Measurements from ENCODE around the gene P2RX4. TPM values are rescaled to one million over a fixed set of nuclear protein-coding genes. Genes with fewer than 3 reads are reported as not detected.

Gene P2RX4
- total RNA-seq, 1 donor from 2014 or later = 17.0 TPM

DNA sequence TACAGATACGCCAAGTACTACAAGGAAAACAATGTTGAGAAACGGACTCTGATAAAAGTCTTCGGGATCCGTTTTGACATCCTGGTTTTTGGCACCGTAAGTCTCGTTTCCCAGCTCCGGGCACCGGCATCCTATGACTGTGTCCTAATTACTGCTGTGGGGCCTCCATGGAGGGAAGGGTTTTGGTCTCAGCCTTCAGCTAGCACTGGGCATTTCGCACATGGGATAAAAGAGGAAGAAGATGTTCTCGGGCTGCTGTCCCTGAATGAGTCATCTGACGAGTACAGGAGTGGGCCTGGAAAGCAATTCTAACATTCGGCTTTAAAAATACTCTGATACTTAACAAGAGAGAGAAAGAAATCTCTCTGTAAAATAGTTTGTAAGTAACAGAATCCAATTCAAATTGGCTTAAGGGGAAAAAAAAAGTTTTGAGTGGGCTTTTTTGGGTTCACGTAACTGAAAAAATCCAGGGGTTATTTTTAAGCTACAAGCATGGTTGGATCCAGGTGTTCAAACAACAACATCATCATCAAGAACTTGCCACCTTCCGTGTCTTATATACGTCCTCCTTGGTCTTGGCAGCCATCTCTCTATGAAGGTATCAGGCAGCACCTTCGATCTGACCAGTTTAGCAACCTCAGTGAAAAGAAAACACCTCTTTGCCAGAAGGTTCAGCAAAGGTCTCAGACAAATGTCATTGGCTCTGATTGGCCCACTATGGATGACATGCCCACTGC lies 34.4 kb upstream of the P2RX4 start:
- peaks cover 5% of the 10 kb centered on the region for H3K4me1 Mint-ChIP-seq (ENCODE audit: unreplicated experiment)
- no peaks in the 10 kb centered on the region for H3K9me3 Mint-ChIP-seq
- no peaks in the 10 kb centered on the region for H3K36me3 Mint-ChIP-seq
- H3K27me3 Mint-ChIP-seq = no peaks in the 10 kb centered on the region
- TF ChIP-seq, protein P1, sequence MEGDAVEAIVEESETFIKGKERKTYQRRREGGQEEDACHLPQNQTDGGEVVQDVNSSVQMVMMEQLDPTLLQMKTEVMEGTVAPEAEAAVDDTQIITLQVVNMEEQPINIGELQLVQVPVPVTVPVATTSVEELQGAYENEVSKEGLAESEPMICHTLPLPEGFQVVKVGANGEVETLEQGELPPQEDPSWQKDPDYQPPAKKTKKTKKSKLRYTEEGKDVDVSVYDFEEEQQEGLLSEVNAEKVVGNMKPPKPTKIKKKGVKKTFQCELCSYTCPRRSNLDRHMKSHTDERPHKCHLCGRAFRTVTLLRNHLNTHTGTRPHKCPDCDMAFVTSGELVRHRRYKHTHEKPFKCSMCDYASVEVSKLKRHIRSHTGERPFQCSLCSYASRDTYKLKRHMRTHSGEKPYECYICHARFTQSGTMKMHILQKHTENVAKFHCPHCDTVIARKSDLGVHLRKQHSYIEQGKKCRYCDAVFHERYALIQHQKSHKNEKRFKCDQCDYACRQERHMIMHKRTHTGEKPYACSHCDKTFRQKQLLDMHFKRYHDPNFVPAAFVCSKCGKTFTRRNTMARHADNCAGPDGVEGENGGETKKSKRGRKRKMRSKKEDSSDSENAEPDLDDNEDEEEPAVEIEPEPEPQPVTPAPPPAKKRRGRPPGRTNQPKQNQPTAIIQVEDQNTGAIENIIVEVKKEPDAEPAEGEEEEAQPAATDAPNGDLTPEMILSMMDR (conservative IDR thresholded peaks at IDR 0.05) = no peak
- no peak overlapping the region for H3K4me3 Mint-ChIP-seq
- DNase-seq (ENCODE audit: extremely low spot score, unreplicated experiment) = no peak
- H3K27ac Mint-ChIP-seq = no peak overlapping the region

DNA sequence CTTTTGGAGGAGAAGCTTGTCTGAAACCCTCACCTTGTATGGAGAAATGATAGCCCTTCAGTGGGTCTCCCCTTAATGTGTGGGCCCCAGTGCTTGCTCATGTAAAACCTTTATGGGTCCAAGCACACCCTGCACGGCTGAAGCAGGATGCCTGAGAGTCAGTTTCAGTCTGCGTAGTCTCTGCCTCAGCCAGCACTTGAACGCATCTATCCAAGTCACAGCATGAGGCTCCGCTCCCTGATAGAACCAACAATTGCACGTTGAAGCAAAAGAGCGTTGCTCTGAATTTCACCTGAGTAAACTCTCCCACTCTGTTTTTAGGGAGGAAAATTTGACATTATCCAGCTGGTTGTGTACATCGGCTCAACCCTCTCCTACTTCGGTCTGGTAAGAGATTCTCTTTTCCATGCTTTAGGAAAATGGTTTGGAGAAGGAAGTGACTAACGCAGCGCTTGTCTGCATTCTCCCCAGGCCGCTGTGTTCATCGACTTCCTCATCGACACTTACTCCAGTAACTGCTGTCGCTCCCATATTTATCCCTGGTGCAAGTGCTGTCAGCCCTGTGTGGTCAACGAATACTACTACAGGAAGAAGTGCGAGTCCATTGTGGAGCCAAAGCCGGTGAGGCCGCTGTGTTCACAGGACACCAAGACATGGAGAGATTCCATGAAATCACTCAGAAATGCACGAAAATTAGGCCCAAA lies 33.0 kb upstream of the P2RX4 start:
- Mint-ChIP-seq H3K36me3 (no peaks in the 10 kb centered on the region), H3K4me3 (no peak overlapping the region), H3K4me1 (ENCODE audit: unreplicated experiment) (no peaks in the 10 kb centered on the region), H3K27ac (no peak overlapping the region), H3K27me3 (no peaks in the 10 kb centered on the region), H3K9me3 (no peaks in the 10 kb centered on the region)
- no peak for DNase-seq (ENCODE audit: extremely low spot score, unreplicated experiment)
- TF ChIP-seq, protein P1 (conservative IDR thresholded peaks at IDR 0.05) = no peak

DNA sequence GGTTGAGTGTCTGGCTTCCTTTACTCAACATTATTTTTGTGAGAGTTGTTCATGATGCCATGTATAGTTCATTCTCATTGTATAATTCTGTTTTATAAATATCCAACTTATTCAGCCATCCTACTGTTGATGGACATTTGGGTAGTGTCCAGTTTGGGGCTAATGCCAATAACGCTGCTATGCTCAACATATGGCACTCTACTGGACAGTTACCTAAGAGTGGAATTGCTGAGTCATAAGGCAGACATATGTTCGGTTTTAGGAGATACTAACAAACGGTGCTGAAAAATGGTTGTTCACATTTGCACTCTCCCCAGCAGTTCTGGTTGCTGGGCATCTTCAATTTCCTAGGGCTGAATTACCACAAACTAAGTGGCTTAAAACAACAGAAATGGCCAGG lies 28.7 kb upstream of the P2RX4 start:
- Mint-ChIP-seq H3K9me3 (no peaks in the 10 kb centered on the region), H3K36me3 (no peaks in the 10 kb centered on the region), H3K27ac (no peak overlapping the region), H3K4me1 (ENCODE audit: unreplicated experiment) (no peaks in the 10 kb centered on the region), H3K4me3 (no peak overlapping the region), H3K27me3 (no peaks in the 10 kb centered on the region)
- TF ChIP-seq, protein P1 (conservative IDR thresholded peaks at IDR 0.05) = no peak
- DNase-seq (ENCODE audit: extremely low spot score, unreplicated experiment) = no peak

DNA sequence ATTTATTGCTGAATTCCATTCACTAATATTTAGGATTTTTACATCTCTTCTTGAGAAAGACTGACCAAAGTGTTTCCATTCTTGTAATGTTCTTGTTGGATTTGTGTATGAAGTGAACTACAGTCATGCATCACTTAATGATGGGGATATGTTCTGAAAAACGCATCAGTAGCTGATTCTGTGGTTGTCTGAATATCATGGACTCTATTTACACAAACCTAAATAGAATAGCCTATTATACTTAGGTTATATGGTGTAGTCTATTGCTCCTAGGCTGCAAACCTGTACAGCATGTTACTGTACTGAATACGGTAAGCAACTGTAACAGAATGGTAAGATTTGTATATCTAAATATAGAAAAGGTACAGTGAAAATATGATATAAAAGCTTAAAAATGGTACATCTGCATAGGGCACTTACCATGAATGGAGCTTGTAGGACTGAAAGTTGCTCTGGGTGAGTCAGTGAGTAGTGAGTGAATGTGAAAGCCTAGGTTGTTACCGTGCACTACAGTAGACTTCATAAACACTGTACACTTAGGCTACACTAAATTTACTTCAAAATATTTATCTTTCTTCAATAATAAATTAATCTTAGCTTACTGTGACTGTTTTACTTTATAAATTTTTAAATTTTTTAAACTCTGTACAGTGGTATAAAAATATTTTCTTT lies 27.6 kb upstream of the P2RX4 start:
- Mint-ChIP-seq H3K9me3 (no peaks in the 10 kb centered on the region), H3K27ac (no peak overlapping the region), H3K4me3 (no peak overlapping the region), H3K36me3 (no peaks in the 10 kb centered on the region), H3K4me1 (ENCODE audit: unreplicated experiment) (no peaks in the 10 kb centered on the region), H3K27me3 (no peaks in the 10 kb centered on the region)
- TF ChIP-seq, protein P1 (conservative IDR thresholded peaks at IDR 0.05) = no peak
- DNase-seq (ENCODE audit: extremely low spot score, unreplicated experiment) = no peak

DNA sequence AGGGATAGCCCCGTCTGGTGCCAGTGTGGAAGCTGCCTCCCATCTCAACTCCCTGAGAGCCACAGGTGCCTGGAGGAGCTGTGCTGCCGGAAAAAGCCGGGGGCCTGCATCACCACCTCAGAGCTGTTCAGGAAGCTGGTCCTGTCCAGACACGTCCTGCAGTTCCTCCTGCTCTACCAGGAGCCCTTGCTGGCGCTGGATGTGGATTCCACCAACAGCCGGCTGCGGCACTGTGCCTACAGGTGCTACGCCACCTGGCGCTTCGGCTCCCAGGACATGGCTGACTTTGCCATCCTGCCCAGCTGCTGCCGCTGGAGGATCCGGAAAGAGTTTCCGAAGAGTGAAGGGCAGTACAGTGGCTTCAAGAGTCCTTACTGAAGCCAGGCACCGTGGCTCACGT lies 25.5 kb upstream of the P2RX4 start:
- no peak for DNase-seq (ENCODE audit: extremely low spot score, unreplicated experiment)
- H3K4me1 Mint-ChIP-seq (ENCODE audit: unreplicated experiment) = no peaks in the 10 kb centered on the region
- peaks cover 5% of the 10 kb centered on the region for H3K9me3 Mint-ChIP-seq
- H3K27me3 Mint-ChIP-seq = no peaks in the 10 kb centered on the region
- no peak overlapping the region for H3K4me3 Mint-ChIP-seq
- TF ChIP-seq, protein P1 (conservative IDR thresholded peaks at IDR 0.05) = no peak
- H3K36me3 Mint-ChIP-seq = no peaks in the 10 kb centered on the region
- H3K27ac Mint-ChIP-seq = no peak overlapping the region
